Right lobe of liver (tissue), 4 donors: Measurements from ENCODE around the gene FAM228A.

Experiments
- POLR2A ChIP-seq: fragments of 450-650 bp; IDR thresholded peaks from one replicate; pipeline ENCODE4 v1.6.1; 2017; ENCODE audit warnings: antibody characterized with exemption, mild to moderate bottlenecking
- TF ChIP-seq, protein P1 (sequence below), 4 donors: fragments of 200-600 bp in 3 of 4; fragments of 450-650 bp in 1 of 4; IDR thresholded peaks; one replicate each; pipeline versions ENCODE4 v1.5.1 to v1.8.0; 2016 to 2022; ENCODE audit warnings: antibody characterized with exemption in 4 of 4, mild to moderate bottlenecking in 2 of 4
- donor health status: DM: no; HTN: no; CAD: no.
- donor health status: DM: no; HTN: no; CAD: no.
- donor health status: DM: no; HTN: yes; CAD: no.

DNA sequence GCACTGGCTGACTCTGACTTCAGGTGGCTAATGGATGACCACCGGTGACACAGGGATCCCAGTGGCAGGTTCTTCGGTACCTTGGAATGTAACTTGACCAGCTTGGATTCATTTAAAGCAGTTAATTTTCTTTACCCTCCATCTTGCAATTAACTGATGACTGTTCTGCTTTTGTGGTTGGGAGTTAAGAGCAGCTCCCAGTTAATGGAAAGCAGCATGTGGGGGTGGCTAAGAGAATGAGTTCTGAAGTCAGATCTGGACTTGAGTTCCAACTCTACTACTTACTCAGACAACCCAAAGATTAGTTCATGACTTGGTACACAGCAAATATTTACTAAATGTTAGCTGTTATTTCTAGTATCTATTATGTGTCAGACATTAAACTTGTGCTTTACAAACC, 58.5 kb downstream of the FAM228A start:
- TF ChIP-seq, protein P1, sequence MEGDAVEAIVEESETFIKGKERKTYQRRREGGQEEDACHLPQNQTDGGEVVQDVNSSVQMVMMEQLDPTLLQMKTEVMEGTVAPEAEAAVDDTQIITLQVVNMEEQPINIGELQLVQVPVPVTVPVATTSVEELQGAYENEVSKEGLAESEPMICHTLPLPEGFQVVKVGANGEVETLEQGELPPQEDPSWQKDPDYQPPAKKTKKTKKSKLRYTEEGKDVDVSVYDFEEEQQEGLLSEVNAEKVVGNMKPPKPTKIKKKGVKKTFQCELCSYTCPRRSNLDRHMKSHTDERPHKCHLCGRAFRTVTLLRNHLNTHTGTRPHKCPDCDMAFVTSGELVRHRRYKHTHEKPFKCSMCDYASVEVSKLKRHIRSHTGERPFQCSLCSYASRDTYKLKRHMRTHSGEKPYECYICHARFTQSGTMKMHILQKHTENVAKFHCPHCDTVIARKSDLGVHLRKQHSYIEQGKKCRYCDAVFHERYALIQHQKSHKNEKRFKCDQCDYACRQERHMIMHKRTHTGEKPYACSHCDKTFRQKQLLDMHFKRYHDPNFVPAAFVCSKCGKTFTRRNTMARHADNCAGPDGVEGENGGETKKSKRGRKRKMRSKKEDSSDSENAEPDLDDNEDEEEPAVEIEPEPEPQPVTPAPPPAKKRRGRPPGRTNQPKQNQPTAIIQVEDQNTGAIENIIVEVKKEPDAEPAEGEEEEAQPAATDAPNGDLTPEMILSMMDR (IDR thresholded peaks at IDR 0.05) = no peak
- TF ChIP-seq POLR2A = no peak
